GM19351 (cell line): ENCODE measurements around the gene KLHL12.
A peak's percentile ranks its signal among the peaks of the same experiment; 100 is the strongest.

Experiments used
- ATAC-seq: cut with Tn5 transposase; IDR thresholded peaks from one replicate; pipeline ENCODE4 v1.9.1; 2021; ENCODE audit warnings: mild to moderate bottlenecking, moderate library complexity; ENCODE audit not compliant: unreplicated experiment

KLHL12 gene

DNA sequence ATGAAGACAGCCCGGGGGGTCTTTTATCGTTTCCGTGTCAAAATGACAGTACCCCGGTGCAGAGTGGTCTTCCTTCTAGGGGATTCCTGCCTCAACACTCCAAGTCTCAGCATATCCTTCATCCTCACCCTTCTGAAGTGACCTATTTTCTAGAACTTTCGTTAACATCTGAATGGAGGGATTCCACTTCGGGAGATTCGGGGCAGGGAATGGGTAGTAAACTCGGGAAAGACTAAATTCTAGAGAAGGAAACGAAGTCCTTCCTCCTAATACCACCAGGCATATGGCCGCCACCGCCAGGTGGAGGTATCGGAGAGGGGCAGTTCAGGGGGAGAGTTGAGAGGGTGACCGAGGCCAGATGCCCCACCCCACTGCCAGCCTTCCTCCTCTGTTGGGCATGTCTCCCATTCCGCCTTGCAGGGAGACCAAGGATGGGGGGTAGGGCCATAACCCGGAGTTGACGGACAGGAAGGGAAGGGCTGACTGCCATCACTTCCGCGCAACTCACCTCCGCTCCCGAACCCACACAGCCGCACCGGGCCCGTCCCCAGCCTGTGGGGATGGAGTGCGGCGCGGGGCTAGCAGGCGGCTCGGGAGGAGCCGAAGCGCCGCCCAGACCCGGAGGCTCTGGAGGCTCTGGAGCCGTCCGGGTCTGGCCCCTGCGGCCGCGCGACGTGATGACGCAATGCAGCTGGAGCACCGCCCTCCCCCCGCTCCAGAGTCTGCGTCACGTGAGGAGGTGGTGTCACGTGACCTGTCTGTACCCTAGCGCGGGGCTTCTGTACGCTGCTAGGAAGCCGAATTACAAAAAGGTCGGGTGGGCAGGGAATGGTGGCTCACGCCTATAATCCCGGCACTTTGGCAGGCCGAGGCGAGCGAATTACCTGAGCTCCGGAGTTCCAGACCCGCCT lies at the start of gene KLHL12:
KLHL12 (minus strand) TSS at position 654 of the 911 bp plus-strand sequence. CDS start 2,072 bp downstream, outside the sequence.
- ATAC-seq, result peak; percentile 92

DNA sequence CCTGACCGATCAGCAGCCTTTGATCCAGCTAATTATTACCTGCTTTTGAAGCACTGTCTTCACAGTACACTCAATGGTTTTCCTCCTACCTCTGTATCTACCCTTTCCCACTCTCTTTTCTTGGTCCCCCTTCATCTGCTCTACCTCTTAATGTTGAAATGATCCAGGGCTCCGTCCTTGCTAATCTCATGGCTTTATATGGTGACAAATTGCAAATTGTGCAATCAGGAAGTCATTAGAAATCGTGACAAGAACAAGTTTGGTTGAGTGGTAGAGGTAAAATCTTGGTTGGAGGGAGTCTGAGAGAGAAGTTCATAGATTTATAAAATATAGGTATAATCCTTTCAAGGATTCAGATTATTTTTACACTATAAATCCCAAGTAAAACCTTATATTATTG lies 49.6 kb upstream of the KLHL12 start:
- ATAC-seq, result no peak

DNA sequence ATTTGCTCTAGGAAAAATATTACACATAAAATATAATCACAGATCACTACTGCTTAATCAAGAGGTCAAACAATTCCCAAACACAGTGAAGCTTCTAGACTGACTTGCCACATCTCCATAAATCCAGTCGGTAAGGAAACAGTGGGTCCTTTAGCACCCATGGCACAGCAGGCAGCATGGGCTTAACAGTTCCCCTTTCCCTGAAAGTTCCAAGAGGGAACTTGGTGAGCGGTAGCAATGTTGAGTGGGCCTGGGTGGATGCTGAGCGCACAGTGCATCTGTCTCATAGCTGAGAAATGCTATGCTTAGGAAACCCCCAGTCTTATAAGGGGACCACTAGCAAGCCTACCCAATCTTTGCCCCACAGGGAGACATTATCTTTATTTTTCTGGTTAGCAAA lies 47.8 kb upstream of the KLHL12 start:
- no peak for ATAC-seq

GRCh38 chr1:202972046-202972445 lies 45.0 kb upstream of the KLHL12 start:
- ATAC-seq, result no peak

DNA sequence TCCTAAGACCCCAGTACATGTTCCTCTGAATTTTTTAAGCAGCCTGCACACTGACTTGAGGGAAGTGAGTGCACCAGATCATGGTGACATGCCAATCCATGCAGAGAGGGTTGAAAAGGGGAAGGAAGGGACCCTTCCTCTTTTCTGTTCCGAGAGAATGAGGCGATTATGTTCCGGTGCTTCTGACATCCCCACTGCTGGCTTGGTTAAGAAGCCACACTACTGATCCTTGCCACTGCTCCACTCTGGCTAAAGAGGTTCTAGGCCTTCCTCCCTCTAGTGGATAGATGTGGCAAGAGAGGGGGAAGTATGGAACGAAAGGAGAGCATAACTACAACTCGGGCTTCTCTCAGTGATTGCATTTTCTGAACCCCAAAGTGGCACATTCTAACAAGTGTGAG lies 41.9 kb upstream of the KLHL12 start:
- peak; percentile 69 for ATAC-seq

- no peak for ATAC-seq
These were observed 41.3 kb upstream of the KLHL12 start for GRCh38 chr1:202968351-202968750.

DNA sequence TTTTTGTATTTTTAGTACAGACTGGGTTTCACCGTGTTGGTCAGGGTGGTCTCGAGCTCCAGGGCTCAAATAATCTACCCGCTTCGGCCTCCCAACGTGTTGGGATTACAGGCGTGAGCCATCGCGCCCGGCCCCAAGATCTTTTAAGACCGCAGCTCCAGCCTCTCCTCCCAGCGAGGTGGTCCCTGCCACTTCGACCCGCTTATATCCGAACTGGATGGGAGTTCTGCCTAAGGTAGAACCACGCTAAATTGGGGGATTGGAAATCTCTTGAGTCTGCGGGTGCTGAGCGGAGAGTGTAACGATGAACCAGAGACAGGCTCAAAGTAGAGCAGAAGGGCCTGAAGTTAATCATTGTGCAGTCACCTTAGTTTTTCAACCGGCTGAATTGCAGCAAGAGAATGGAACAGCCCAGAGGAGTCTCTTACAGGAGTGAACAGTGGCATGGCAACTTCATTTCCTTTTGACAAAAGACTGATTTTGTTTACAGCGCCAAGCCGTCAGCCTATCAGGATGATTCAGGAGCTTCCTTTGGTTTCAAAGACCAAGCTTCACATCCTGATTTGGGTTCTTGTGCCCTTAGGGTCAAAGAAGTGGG lies 40.7 kb upstream of the KLHL12 start:
- no peak for ATAC-seq

DNA sequence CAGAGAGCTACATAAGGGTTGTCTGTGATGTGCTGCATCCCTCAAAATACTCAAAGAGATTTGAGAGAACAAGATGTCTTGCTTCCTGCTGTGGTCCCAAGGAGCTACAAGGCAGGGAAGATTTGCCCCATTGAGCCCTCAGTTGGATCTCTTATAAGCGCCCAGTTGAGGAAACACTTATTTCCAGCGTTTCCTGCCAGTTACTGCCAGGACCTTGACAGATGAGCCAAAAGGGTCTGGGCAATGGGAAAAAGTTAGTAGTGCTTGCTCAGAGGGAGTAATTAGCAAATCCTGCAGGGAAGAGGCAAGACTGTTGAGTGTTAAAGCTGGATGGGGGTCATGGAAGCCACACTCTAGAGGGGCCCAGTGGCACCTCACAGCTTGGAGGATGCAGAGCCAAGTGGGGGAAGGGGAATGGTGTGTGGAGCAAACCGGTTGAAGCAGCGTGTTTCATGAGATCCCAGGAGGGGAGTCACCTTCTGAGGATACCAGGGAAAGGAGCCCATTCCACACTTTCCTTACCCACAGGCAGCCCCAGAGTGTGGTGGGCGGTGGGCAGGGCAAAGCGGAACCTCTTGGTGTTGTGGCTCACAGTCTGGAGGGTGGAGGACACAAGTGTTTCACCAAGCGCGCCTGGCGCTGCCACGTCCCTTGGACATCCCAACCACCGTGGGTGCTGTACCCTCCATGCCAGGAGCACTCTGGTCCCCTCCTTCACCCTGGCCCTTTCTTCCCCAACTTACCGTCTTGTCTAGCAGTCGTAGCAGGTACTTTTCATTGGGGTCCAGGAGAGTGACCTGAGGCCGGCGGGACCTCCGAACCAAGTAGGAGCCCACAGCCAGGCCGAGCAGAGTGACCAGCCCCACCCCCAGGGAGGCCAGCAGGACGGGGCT lies 39.2 kb upstream of the KLHL12 start:
- no peak for ATAC-seq

DNA sequence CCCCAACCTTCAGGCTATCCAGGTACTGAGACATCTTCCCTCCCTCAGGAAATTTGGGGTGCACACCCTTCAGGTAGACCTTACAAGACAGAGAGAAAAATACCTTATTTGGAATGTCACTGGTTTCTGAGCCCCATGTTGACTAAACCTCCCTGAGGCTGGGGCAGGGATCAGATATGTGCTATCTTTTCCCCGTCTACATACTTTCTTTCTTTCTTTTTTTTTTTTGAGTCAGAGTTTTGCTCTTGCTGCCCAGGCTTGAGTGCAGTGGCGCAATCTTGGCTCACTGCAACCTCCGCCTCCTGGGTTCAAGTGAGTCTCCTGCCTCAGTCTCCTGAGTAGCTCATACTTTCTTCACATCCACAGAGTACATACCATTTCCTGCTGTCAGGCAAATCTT lies 38.4 kb upstream of the KLHL12 start:
- ATAC-seq, result no peak

GRCh38 chr1:202964791-202965410 lies 37.9 kb upstream of the KLHL12 start:
- ATAC-seq, result no peak

DNA sequence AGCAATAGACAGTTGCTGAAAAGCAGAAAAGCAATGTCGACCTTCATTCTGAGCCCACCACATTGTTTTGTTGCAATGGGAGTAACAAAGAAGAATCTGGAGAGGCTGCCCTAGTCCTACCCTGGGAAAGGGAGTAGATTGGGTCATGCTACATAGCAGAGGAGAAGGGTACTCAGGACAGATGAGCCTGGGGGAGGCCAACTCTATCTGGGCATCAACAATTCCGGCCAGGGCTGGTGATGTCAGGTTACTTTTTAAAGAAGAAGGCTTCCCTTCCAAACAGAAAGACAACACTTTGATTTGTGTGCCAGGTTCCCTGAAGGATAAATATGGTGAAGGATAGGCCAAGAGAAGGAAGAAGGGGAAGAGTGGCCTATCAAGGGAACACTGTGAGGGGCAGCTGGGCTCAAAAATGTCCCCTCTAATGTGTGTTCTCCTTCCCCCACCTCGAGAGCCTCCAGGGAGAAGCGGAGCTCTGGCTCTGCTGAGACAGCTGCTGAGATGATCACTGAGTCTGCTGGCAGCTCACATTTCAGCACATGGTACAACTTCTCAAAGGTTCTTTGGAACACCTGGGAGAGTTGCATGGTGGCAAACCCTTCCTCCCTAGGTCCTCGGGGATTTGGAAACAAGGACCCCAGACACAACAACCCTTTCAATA lies 34.3 kb upstream of the KLHL12 start:
- ATAC-seq, result no peak

- no peak for ATAC-seq
These were observed 32.2 kb upstream of the KLHL12 start for GRCh38 chr1:202959276-202959620.

DNA sequence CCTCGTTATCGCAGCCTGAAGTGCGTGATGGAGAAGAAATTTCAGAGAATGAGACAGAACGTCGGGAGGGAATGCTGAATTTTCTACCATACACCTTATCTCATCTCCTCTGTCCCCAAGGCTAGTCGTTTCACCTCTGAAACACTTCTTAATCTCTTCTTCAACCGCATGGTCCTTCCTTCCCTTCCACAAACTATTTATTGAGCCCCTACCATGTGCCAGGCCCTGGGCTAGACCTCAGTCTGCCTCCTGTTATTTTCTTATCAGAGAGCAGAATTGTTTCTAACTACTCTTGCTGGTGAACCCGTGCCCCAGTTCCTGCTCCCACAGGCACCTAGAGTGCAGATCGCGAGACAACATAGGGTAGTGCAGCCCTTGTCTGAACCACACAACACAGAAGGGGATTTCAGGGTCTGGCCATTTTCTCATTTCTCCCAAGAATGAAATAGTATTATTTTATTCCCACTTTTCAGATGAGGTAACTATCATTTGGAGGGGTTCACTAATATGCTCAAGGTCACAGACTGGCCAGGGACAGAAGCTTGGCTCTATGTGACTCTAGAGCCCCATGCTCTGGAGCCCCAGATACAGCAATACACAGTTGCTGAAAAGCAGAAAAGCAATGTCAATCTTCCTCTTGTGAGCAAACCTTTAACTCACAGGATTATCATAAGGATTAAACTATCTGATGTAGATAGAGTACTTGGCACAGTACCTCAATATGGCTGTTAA lies 31.7 kb upstream of the KLHL12 start:
- peak; percentile 4 for ATAC-seq

DNA sequence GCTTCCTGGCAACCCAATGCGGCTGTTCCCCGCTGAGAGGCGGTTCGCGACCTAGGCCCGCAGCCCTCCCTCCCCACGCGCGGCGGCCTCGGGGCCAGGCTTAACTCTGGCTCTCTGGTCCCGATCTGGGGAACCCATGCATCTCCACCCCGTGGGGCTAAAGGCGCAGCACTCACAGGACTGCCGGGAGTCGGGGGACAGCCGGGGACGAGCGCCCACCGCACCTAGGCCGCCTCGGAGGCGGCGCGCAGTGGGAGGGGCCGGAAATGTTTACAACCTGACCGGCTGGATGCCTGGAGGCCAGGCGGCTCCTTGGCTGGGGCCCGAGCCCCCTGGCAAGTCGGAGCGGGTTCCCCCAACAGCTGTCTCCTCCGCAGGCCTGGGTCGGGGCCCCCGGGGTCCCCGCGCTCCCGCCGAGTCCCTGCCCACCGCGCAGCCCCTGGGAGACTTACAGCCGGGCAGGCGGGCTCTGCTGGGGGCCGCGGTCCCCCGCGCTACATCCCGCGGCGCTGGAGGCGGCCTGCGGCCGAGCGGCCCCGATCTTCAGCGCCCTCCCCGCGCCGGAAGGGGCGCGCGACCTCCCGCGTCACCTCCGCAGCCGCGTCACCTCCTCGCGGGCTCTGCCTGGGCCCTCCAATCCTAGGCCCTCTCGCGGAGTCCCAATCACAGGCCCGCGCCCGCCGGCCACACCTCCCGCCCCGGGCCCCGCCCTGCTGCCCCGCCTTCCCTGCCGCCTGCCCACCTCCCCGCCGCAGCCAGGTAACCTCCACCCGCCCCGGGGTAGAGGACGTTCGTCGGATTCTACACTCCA lies 30.9 kb upstream of the KLHL12 start, which contains the start of gene ADIPOR1:
ADIPOR1 (minus strand) TSS at position 580 of the 811 bp plus-strand sequence. CDS start 7,242 bp downstream, outside the sequence.
- ATAC-seq, result peak; percentile 98

DNA sequence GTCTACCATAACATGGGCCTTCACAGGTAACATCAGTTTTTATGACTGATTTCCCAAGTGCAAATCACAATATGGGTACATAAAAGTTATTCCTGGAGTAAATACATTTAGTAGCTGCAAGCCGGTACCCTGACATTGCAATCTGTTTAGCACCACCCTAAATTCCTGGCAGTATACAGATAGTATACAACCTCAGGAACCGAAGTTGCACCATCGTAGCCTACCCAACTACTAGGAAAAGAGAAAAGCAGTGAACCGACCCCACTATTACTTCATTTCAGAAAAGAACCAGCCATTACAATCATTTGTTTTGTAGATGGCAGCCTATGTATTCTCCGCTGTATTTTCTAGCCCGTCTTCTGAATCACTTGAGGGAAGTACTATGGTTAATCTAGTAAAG lies 29.9 kb upstream of the KLHL12 start:
- no peak for ATAC-seq

GRCh38 chr1:202954057-202954745 lies 27.2 kb upstream of the KLHL12 start:
- ATAC-seq, result no peak

DNA sequence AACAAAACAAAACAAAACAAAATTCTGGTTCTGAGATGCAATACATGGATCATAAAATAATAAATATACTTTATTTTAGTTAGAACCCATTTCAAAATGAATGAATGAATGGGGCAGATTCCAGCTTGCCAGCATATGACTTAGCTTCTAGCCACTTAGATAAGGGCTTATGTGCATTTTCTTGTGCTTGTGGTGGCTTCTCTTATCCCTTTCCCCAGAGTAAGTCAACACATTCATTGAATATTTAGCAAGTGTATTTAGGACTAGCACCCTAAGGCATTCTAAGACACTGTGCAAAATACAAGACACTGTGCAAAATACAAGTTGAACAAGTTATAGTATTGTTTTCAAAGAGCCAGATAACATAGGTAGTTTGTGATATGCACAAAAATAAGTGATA lies 26.4 kb upstream of the KLHL12 start:
- no peak for ATAC-seq

DNA sequence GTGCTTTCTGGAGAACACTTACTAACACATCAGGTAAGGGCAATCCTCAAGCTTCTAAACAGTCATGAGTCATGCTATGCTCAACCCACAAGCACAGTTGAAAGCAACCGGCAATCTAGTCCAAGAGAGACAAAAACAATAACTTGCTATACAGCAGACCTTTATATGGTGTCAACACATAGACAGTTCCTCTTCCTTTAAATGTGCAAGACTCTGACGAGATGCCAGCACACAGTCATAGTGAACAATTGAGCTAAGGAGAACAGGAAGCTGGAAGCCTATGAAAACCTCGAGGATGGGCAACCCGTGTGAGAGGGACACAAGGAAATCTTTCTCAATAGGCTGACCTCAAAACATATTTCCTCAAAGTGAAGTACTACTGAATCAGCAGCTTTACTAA lies 25.8 kb upstream of the KLHL12 start:
- no peak for ATAC-seq
